GM23338 (cell line): ENCODE measurements around the gene PRDM10. TPM values are rescaled to one million over a fixed set of nuclear protein-coding genes. Genes with fewer than 3 reads are reported as not detected.
"Not testable (repeated sequence)": the region's sequence is repeated elsewhere in the genome, so short reads cannot be mapped to it uniquely, and the experiment has no call there.

Source experiments
- ATAC-seq: fragments of 200-7000 bp; cut with Tn5 transposase; 3 replicates; pipeline ENCODE4 v1.9.1; 2020
- DNase-seq: peaks from one replicate; pipeline ENCODE4 v3.0.0-alpha.2; 2015; ENCODE audit warnings: low spot score
- H2AFZ ChIP-seq: fragments of 200-600 bp; sonication (generic); 2 replicates; pipeline ENCODE4 v1.8.0; 2016; ENCODE audit warnings: antibody characterized with exemption, mild to moderate bottlenecking, moderate library complexity
- H3F3A ChIP-seq: fragments of 200-600 bp; sonication (generic); replicated peaks from 2 replicates; pipeline ENCODE4 v1.8.0; 2017; ENCODE audit warnings: antibody characterized with exemption, mixed run types, low read depth
- H3K27ac ChIP-seq: fragments of 200-600 bp; sonication (generic); 2 replicates; pipeline ENCODE4 v1.6.1; 2016; ENCODE audit warnings: low read depth
- H3K27me3 ChIP-seq: fragments of 200-600 bp; sonication (generic); 2 replicates; pipeline ENCODE4 v1.8.0; 2016; ENCODE audit warnings: mild to moderate bottlenecking, mixed run types, moderate library complexity; ENCODE audit not compliant: insufficient read depth
- H3K36me3 ChIP-seq: fragments of 200-600 bp; sonication (generic); 2 replicates; pipeline ENCODE4 v1.8.0; 2016; ENCODE audit warnings: mild to moderate bottlenecking; ENCODE audit not compliant: insufficient read depth
- H3K4me1 ChIP-seq: fragments of 200-600 bp; sonication (generic); 2 replicates; pipeline ENCODE4 v1.8.0; 2016; ENCODE audit warnings: mild to moderate bottlenecking, moderate library complexity; ENCODE audit not compliant: insufficient read depth
- H3K4me2 ChIP-seq: fragments of 200-600 bp; sonication (generic); 2 replicates; pipeline ENCODE4 v1.7.1; 2017; ENCODE audit warnings: mixed run types
- H3K4me3 ChIP-seq: fragments of 200-600 bp; sonication (generic); 2 replicates; pipeline ENCODE4 v1.6.1; 2016; ENCODE audit warnings: mixed run types
- H3K79me2 ChIP-seq: fragments of 200-600 bp; sonication (generic); replicated peaks from 2 replicates; pipeline ENCODE4 v1.8.0; 2017; ENCODE audit warnings: mild to moderate bottlenecking; ENCODE audit not compliant: insufficient read depth
- H3K9me2 ChIP-seq: fragments of 200-600 bp; sonication (generic); 2 replicates; pipeline ENCODE4 v1.8.0; 2017; ENCODE audit not compliant: insufficient read depth
- H4K20me1 ChIP-seq: fragments of 200-600 bp; sonication (generic); replicated peaks from 2 replicates; pipeline ENCODE4 v1.8.0; 2017; ENCODE audit warnings: mild to moderate bottlenecking; ENCODE audit not compliant: insufficient read depth
- H3K27ac Mint-ChIP-seq: 2 replicates; pipeline ENCODE4 v1.8.0; 2020; ENCODE audit warnings: inconsistent platforms, mild to moderate bottlenecking, moderate library complexity, mixed read lengths
- H3K27me3 Mint-ChIP-seq: 3 replicates; pipeline ENCODE4 v1.8.0; 2022; ENCODE audit warnings: low read depth, mild to moderate bottlenecking, moderate library complexity, mixed read lengths, inconsistent platforms; ENCODE audit not compliant: insufficient read depth, poor library complexity
- H3K36me3 Mint-ChIP-seq: 3 replicates; pipeline ENCODE4 v1.8.0; 2021; ENCODE audit warnings: low read depth, mild to moderate bottlenecking, inconsistent platforms, moderate library complexity, mixed read lengths
- H3K4me1 Mint-ChIP-seq: 3 replicates; pipeline ENCODE4 v1.8.0; 2020; ENCODE audit warnings: mild to moderate bottlenecking, inconsistent platforms, mixed read lengths
- H3K4me3 Mint-ChIP-seq: 3 replicates; pipeline ENCODE4 v1.8.0; 2021; ENCODE audit warnings: moderate library complexity, mild to moderate bottlenecking, inconsistent platforms, mixed read lengths
- H3K9me3 Mint-ChIP-seq: 3 replicates; pipeline ENCODE4 v1.8.0; 2020; ENCODE audit warnings: moderate library complexity, mild to moderate bottlenecking, inconsistent platforms, mixed read lengths
- CTCF ChIP-seq, 2 experiments: fragments of 200-600 bp in 1 of 2; sonication (generic) in 1 of 2; conservative IDR thresholded peaks; 2 replicates each; pipeline versions ENCODE4 v1.5.1 to v1.6.1; 2016 to 2017; ENCODE audit warnings: antibody characterized with exemption in 2 of 2, low read depth in 2 of 2, mild to moderate bottlenecking in 2 of 2, moderate library complexity in 1 of 2
- ETS1 ChIP-seq: IDR thresholded peaks from 2 replicates; pipeline ENCODE4 v1.6.1; 2016; ENCODE audit warnings: antibody characterized with exemption
- EZH2phosphoT487 ChIP-seq: fragments of 200-600 bp; sonication (generic); IDR thresholded peaks from one replicate; pipeline ENCODE4 v1.8.1; 2018; ENCODE audit warnings: antibody characterized with exemption; ENCODE audit not compliant: unreplicated experiment
- JUNB ChIP-seq: IDR thresholded peaks from one replicate; pipeline ENCODE4 v1.6.1; 2016; ENCODE audit warnings: antibody characterized with exemption; ENCODE audit not compliant: unreplicated experiment
- ZNF331 ChIP-seq: fragments of 250-450 bp; sonication (Bioruptor Pico); IDR thresholded peaks from 2 replicates; pipeline ENCODE4 v1.5.0; 2020; ENCODE audit warnings: low read depth, mild to moderate bottlenecking, moderate library complexity
- ZNF462 ChIP-seq: fragments of 250-450 bp; sonication (Bioruptor Pico); IDR thresholded peaks from 2 replicates; pipeline ENCODE4 v1.5.0; 2020; ENCODE audit warnings: mild to moderate bottlenecking, moderate library complexity
- polyA plus RNA-seq: library from polyadenylated mRNA; unstranded; fragments of >200 nt; fragmentation: Nextera tagmentation; extraction: Ambion mirVana; gene quantifications from 2 replicates; pipeline ENCODE4 v1.2.1, GENCODE V29; 2016
- total RNA-seq: library from RNA; depleted of rRNA; stranded (reverse); fragments of >200 nt; shearing (Covaris generic); gene quantifications from 2 replicates; pipeline ENCODE4 v1.2.3, GENCODE V29; 2014

PRDM10 gene
- total and polyA plus RNA-seq, 2 experiments from 2014 or later: 5.2 to 14.9 TPM

- not testable (repeated sequence) for H3F3A ChIP-seq, ATAC-seq, H3K4me3 Mint-ChIP-seq, H2AFZ ChIP-seq, H3K4me1 Mint-ChIP-seq, H3K9me3 Mint-ChIP-seq, DNase-seq, H3K27ac Mint-ChIP-seq, H3K27me3 Mint-ChIP-seq, H3K27me3 ChIP-seq, H3K4me3 ChIP-seq, H4K20me1 ChIP-seq, H3K27ac ChIP-seq, H3K4me2 ChIP-seq, H3K9me2 ChIP-seq, H3K79me2 ChIP-seq, H3K4me1 ChIP-seq
- H3K36me3 ChIP-seq: peaks cover 62% of the 10 kb centered on the region
- H3K36me3 Mint-ChIP-seq: peaks cover 89% of the 10 kb centered on the region
- 0 out of 4 replicates have a peak, but pooled peaks of 1 of the 2 experiments have one; percentile 9 for TF ChIP-seq CTCF (conservative IDR thresholded peaks at IDR 0.05; ENCODE audit: low read depth in 2 of 2)
These were observed 134.0 kb downstream of the PRDM10 start for GRCh38 chr11:129868626-129869025.

- peaks cover 5% of the 10 kb centered on the region for H3K4me1 ChIP-seq
- no peak overlapping the region for H3K4me3 Mint-ChIP-seq
- no peak overlapping the region for H3K27ac ChIP-seq
- TF ChIP-seq EZH2phosphoT487 (no peak), ZNF462 (no peak), ETS1 (no peak), ZNF331 (CRISPR knock-in tag) (no peak), JUNB (no peak), CTCF (conservative IDR thresholded peaks at IDR 0.05; ENCODE audit: low read depth in 2 of 2) (no peak)
These were observed 136.3 kb downstream of the PRDM10 start for GRCh38 chr11:129866311-129866710.

More at GRCh38 chr11:129866311-129866710, 136.3 kb downstream of the PRDM10 start:
- no peaks in the 10 kb centered on the region for H4K20me1 ChIP-seq
- no peak overlapping the region for H3K4me3 ChIP-seq
- peaks cover 10% of the 10 kb centered on the region for H3K4me1 Mint-ChIP-seq
- no peak overlapping the region for H2AFZ ChIP-seq
- peaks cover 6% of the 10 kb centered on the region for H3K27me3 Mint-ChIP-seq
- H3K27ac Mint-ChIP-seq: no peak overlapping the region
- peaks cover 87% of the 10 kb centered on the region for H3K36me3 Mint-ChIP-seq
- no peaks in the 10 kb centered on the region for H3F3A ChIP-seq
- no peaks in the 10 kb centered on the region for H3K27me3 ChIP-seq
- no peak for ATAC-seq
- no peaks in the 10 kb centered on the region for H3K9me2 ChIP-seq
- peaks cover 50% of the 10 kb centered on the region for H3K36me3 ChIP-seq
- H3K4me2 ChIP-seq: no peak overlapping the region
- H3K79me2 ChIP-seq: no peaks in the 10 kb centered on the region
- DNase-seq: no peak
- no peaks in the 10 kb centered on the region; the same call in 2 of the 3 replicates for H3K9me3 Mint-ChIP-seq
